Thyroid gland (tissue), 4 donors: ENCODE data around the gene MGLL.

Experiments used
- POLR2A ChIP-seq, 2 donors: fragments of 450-650 bp; IDR thresholded peaks; one replicate each; pipeline ENCODE4 v1.6.1; 2017; ENCODE audit warnings: antibody characterized with exemption in 2 of 2, mild to moderate bottlenecking in 2 of 2, moderate library complexity in 1 of 2
- TF ChIP-seq, protein P1 (sequence below), 6 experiments: fragments of 200-600 bp in 3 of 6; fragments of 450-650 bp in 3 of 6; sonication (generic) in 3 of 6; IDR thresholded peaks; one replicate each; pipeline ENCODE4 v1.5.1; 2016 to 2019; ENCODE audit warnings: antibody characterized with exemption in 6 of 6, mild to moderate bottlenecking in 2 of 6, inconsistent platforms in 1 of 6, moderate library complexity in 1 of 6

DNA sequence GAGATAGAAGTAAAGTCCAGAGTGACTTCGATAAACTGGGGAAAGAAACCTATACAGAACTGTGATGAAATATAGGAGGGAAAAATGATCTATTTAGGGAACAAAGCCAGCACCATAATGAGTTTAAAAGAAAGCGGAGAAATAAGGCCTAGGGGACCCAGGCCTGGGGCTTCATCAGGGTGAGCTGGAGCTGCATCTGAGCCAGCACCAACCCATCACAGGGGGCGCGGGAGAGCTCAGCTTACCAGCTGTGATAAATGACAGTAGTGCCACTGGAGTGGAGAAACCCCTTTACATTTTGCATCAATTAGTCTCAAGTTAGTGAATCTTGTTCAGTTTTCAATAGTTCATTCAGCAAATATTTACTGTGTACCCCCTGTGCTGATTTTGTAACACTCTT is 172.1 kb downstream of the MGLL start:
- TF ChIP-seq, protein P1, sequence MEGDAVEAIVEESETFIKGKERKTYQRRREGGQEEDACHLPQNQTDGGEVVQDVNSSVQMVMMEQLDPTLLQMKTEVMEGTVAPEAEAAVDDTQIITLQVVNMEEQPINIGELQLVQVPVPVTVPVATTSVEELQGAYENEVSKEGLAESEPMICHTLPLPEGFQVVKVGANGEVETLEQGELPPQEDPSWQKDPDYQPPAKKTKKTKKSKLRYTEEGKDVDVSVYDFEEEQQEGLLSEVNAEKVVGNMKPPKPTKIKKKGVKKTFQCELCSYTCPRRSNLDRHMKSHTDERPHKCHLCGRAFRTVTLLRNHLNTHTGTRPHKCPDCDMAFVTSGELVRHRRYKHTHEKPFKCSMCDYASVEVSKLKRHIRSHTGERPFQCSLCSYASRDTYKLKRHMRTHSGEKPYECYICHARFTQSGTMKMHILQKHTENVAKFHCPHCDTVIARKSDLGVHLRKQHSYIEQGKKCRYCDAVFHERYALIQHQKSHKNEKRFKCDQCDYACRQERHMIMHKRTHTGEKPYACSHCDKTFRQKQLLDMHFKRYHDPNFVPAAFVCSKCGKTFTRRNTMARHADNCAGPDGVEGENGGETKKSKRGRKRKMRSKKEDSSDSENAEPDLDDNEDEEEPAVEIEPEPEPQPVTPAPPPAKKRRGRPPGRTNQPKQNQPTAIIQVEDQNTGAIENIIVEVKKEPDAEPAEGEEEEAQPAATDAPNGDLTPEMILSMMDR (IDR thresholded peaks at IDR 0.05), result no peak
- no peak for TF ChIP-seq POLR2A (IDR thresholded peaks at IDR 0.05)
